Left ventricle myocardium inferior (tissue), 1 donor: ENCODE data around the gene TNIP1. TPM values are rescaled to one million over a fixed set of nuclear protein-coding genes. Genes with fewer than 3 reads are reported as not detected.
A peak's percentile ranks its signal among the peaks of the same experiment; 100 is the strongest.

Experiments used
- DNase-seq: peaks from one replicate; pipeline ENCODE4 v3.0.0-alpha.2; 2020
- H3K27ac ChIP-seq: fragments of 200-600 bp; replicated peaks from 2 replicates; pipeline ENCODE4 v1.8.0; 2021
- H3K27me3 ChIP-seq: fragments of 200-600 bp; 2 replicates; pipeline ENCODE4 v1.8.0; 2021; ENCODE audit warnings: low read depth
- H3K36me3 ChIP-seq: fragments of 200-600 bp; 2 replicates; pipeline ENCODE4 v1.8.0; 2021
- H3K4me1 ChIP-seq: fragments of 200-600 bp; 2 replicates; pipeline ENCODE4 v1.8.0; 2021
- H3K4me3 ChIP-seq: fragments of 200-600 bp; 2 replicates; pipeline ENCODE4 v1.8.0; 2021; ENCODE audit warnings: mild to moderate bottlenecking, moderate library complexity
- H3K9me3 ChIP-seq: fragments of 200-600 bp; replicated peaks from 2 replicates; pipeline ENCODE4 v1.8.0; 2021
- intact Hi-C: fragments of 100-400 bp; cut with micrococcal nuclease; formaldehyde crosslinking; loops from one replicate; pipeline ENCODE4 v1.11.0; 2022
- total RNA-seq: library from RNA; stranded (reverse); fragmentation: NEBNext Ultra II Directional; extraction: Animal tissue kit (Norgen Biotek cat#: 25700); gene quantifications from one replicate; pipeline ENCODE4 v1.2.1, GENCODE V29; 2021
- TF ChIP-seq, protein P1 (sequence below): fragments of 200-600 bp; IDR thresholded peaks from 2 replicates; pipeline ENCODE4 v1.8.0; 2021; ENCODE audit warnings: antibody characterized with exemption, mild to moderate bottlenecking, borderline replicate concordance
- donor health status: DM: no; HTN: yes; CAD: no; lungs with severe emphysema.

Gene TNIP1
- total RNA-seq, 1 donor from 2014 or later, result 131 TPM

DNA sequence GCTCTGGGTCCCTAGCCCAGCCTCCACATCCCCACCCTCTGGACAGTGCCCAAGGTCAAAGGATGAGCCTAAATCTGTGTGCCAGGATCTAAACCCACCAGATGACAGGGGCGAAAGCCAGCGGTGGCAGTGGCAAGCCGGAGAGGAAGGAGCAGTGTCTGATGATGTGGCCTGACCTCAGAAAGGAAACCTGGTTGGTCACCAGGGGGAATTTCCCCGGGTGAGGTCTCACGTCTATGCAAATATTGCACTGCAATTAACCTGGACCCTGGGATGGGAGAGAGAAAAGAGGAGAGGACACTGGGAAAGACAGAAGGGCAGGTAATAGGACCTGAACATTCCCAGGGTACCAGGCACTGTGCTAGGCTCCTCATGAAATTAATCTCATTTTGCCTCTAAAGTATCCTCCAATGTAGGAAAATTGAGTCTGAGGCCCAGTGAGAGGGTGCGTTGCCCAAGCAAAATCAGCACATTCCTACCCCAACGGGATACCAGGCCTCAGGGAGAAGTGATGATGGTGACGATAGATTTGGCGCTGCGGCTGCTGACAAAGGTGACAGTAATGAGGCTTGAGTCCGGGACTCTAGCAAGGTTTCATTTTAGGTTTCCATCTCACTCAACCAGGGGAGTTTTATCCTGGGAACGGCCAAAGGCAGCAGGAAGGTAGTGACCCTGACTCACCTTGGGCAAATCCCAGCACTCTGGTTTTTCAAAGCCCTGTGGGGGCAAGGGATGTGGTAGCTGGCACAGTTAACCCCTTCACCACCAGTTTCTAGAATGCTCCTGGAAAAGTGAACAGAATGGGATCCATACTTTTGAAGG, 13.4 kb upstream of the TNIP1 start:
- Histone ChIP-seq H3K4me1 (peaks cover 52% of the 10 kb centered on the region), H3K36me3 (no peaks in the 10 kb centered on the region), H3K27ac (peak overlapping the region; percentile 73), H3K9me3 (no peaks in the 10 kb centered on the region), H3K27me3 (no peaks in the 10 kb centered on the region), H3K4me3 (no peak overlapping the region)
- intact Hi-C loops, result no loop called here
- no peak for DNase-seq
- TF ChIP-seq, protein P1, sequence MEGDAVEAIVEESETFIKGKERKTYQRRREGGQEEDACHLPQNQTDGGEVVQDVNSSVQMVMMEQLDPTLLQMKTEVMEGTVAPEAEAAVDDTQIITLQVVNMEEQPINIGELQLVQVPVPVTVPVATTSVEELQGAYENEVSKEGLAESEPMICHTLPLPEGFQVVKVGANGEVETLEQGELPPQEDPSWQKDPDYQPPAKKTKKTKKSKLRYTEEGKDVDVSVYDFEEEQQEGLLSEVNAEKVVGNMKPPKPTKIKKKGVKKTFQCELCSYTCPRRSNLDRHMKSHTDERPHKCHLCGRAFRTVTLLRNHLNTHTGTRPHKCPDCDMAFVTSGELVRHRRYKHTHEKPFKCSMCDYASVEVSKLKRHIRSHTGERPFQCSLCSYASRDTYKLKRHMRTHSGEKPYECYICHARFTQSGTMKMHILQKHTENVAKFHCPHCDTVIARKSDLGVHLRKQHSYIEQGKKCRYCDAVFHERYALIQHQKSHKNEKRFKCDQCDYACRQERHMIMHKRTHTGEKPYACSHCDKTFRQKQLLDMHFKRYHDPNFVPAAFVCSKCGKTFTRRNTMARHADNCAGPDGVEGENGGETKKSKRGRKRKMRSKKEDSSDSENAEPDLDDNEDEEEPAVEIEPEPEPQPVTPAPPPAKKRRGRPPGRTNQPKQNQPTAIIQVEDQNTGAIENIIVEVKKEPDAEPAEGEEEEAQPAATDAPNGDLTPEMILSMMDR, result no peak

DNA sequence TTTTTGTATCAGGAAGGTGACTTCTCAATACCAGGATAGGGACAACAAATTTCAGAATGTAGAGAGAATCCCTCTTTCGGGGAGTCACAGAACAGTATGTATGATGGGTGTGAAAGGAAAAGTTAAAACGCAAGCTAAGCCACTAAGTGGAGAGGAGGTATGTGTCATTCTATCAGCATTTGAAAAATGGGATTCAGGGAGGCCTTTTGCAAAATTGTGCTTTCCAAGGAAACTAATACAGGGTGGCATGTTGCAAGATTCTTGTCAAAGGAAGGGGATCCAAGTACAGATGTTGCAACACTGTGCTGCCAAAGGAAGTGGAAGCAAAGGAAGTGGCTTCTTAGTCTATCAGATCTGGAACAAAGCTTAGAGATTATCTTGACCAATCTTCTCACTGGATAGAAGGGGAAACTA, 12.6 kb upstream of the TNIP1 start:
- no peaks in the 10 kb centered on the region for H3K27me3 ChIP-seq
- H3K9me3 ChIP-seq, result no peaks in the 10 kb centered on the region
- no peak for DNase-seq
- TF ChIP-seq, protein P1, result no peak
- H3K36me3 ChIP-seq, result no peaks in the 10 kb centered on the region
- intact Hi-C loops, result no loop called here
- peak overlapping the region; percentile 73 for H3K27ac ChIP-seq
- H3K4me1 ChIP-seq, result peaks cover 55% of the 10 kb centered on the region
- H3K4me3 ChIP-seq, result no peak overlapping the region

DNA sequence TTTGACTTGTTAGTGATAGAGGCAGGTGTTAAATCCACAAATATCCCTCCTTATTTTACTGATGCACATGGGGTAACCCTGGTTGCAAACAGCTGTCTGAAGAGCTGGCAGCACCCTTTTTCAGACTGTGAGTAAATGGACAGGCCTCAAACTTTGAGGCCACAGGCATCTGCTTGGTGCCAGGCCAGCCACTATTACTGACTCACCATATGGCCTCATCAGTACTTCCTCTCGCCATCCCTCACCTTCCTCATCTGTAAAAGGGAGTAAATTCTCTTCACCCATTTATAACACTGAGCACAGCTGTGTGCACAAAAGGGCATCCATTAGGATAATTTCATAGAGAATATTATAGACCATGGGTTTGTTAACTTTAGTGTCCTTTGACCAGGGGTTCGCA, 11.9 kb upstream of the TNIP1 start:
- peak overlapping the region; percentile 73 for H3K27ac ChIP-seq
- no peaks in the 10 kb centered on the region for H3K27me3 ChIP-seq
- peaks cover 55% of the 10 kb centered on the region for H3K4me1 ChIP-seq
- no peak overlapping the region for H3K4me3 ChIP-seq
- no peak for DNase-seq
- no peaks in the 10 kb centered on the region for H3K36me3 ChIP-seq
- H3K9me3 ChIP-seq, result no peaks in the 10 kb centered on the region
- intact Hi-C loops, result no loop called here
- TF ChIP-seq, protein P1, result no peak

DNA sequence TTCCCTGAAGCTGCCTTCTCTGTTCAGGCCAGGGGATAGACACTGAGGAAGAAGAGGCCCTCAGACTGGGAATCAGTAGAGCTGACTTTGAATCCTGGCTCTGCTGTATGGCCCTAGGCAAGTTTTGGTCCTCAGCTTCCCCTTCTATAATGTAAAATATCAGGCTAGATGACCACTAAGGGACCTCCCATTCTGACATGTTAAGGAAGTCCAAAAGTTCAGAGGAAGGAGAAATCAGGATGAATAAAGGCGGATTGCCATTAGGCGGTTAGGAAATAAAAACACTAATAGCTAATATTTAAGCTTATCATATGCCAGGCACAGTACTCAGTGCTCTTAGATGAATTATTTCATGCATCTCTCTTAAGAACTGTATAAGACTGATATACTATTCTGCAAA, 8.9 kb upstream of the TNIP1 start:
- Histone ChIP-seq H3K36me3 (no peaks in the 10 kb centered on the region), H3K27me3 (no peaks in the 10 kb centered on the region), H3K9me3 (no peaks in the 10 kb centered on the region), H3K27ac (no peak overlapping the region), H3K4me1 (peaks cover 62% of the 10 kb centered on the region), H3K4me3 (no peak overlapping the region)
- no peak for DNase-seq
- TF ChIP-seq, protein P1, result no peak
- intact Hi-C loops, result no loop called here

DNA sequence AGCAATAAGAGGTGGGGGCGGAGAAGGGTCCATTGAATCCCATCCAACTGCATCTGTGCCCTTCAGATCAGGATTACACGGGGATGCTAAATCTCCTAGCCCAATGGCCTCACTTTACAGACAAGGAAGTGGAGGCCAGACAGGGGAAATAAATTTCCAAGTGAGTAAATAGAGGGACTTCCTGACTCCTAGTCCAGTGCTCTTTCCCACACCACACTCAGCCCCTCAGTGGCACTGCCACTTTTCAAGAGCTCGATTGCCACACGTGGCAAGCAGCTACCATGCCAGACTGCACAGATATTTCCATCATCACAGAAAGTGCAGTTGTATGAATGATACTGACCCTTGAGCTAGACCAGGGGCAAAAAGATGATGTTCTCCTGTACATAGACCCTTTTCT, 8.2 kb upstream of the TNIP1 start:
- no peak for DNase-seq
- H3K4me3 ChIP-seq, result no peak overlapping the region
- peaks cover 58% of the 10 kb centered on the region for H3K4me1 ChIP-seq
- H3K9me3 ChIP-seq, result no peaks in the 10 kb centered on the region
- no peaks in the 10 kb centered on the region for H3K27me3 ChIP-seq
- TF ChIP-seq, protein P1, result no peak
- intact Hi-C loops, result no loop called here
- no peak overlapping the region for H3K27ac ChIP-seq
- H3K36me3 ChIP-seq, result no peaks in the 10 kb centered on the region
